ENCODE data around the gene KNSTRN. TPM values are rescaled to one million over a fixed set of nuclear protein-coding genes. Genes with fewer than 3 reads are reported as not detected.

Gene KNSTRN
- total RNA-seq, 4 donors from 2014 or later = 7.9 to 24.9 (median 12.9) TPM

DNA sequence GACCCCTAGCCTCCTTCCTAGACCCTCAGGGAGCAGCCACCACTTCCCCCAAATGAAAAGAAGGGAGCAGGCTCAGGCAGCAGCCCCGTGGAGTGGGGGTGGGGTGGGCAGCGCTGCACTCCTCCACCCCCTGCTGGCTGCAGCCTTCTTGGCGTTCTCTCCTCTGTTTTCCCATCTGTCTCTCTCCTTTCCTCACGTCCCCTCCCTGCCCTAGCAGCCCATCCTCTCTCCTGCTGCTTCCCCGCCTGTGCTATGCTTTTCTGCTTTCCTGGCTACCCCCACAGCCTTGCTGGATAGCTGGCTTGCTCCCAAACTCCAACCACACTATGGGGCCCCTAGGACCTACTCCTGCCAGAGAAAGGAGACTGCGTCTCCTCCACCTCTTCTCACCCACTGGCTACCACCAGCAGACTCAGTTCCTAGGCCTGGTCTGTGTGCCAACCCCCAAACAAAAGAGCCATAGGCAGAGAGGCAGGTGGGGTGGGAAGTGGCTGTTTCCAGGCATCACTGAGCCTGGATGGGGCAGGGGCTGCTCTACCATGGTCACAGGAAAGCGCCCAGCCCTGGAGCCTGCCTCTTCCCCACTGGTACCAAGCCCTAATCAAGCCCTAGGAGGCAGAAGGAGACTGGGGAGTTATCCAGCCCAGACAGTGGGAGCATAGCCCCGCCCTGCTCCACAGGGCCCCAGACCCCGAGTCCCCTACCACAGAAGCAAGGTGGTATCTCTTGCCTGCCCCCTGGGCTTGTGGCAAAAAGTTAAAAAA lies 27.9 kb upstream of the KNSTRN start:
- no peak for TF ChIP-seq CTCF (IDR thresholded peaks at IDR 0.05; ENCODE audit: low read depth)

- no peak for TF ChIP-seq CTCF (IDR thresholded peaks at IDR 0.05; ENCODE audit: low read depth)
Observed at GRCh38 chr15:40355976-40356585, 26.4 kb upstream of the KNSTRN start.

GRCh38 chr15:40357246-40357645 lies 25.3 kb upstream of the KNSTRN start:
- TF ChIP-seq CTCF (IDR thresholded peaks at IDR 0.05; ENCODE audit: low read depth) = no peak

GRCh38 chr15:40357723-40358470 lies 24.6 kb upstream of the KNSTRN start, which contains the start of gene DISP2:
Gene DISP2, plus strand, starts transcription at chr15:40358219. Its CDS starts 103 bp downstream, at chr15:40358322.
- TF ChIP-seq CTCF (IDR thresholded peaks at IDR 0.05; ENCODE audit: low read depth) = no peak

GRCh38 chr15:40358471-40359353 lies 23.8 kb upstream of the KNSTRN start:
- no peak for TF ChIP-seq CTCF (IDR thresholded peaks at IDR 0.05; ENCODE audit: low read depth)

DNA sequence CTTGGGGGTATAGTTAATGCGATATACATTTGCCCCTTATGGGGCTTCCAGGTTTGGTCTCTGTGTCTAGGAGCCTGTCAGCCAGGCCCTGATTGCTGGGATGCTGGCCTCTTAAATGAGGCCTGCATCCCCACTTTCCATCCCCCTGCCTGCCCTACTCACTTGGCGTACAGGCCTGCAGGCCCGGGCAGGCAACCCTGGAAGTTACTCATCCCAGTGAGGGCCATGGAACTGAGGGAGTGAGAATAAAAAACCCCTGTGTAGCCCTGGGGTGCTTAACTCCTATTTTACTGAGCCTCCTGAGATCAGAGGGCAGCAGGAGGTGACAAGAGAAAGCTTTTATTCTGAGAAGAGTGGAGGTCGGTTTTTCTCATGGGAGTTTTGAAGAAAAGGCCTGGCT lies 22.5 kb upstream of the KNSTRN start:
- TF ChIP-seq CTCF (IDR thresholded peaks at IDR 0.05; ENCODE audit: low read depth) = no peak
